Lower leg skin (tissue), 4 donors: ENCODE data around the gene COL4A1. TPM values are rescaled to one million over a fixed set of nuclear protein-coding genes. Genes with fewer than 3 reads are reported as not detected.

Source experiments
- DNase-seq, 2 donors: peaks; one replicate each; pipeline ENCODE4 v3.0.0-alpha.2; 2019; ENCODE audit warnings: low spot score in 2 of 2
- H3K4me3 ChIP-seq: fragments of 200-600 bp; sonication (generic); 2 replicates; pipeline ENCODE4 v1.5.1; 2017; ENCODE audit warnings: mild to moderate bottlenecking, low read depth; ENCODE audit not compliant: poor library complexity, severe bottlenecking
- POLR2A ChIP-seq, 2 donors: fragments of 450-650 bp; IDR thresholded peaks; one replicate each; pipeline ENCODE4 v1.6.1; 2016 to 2017; ENCODE audit warnings: antibody characterized with exemption in 2 of 2, mild to moderate bottlenecking in 1 of 2, moderate library complexity in 1 of 2
- WGBS, 2 donors: methylation state at CpG; one replicate each; pipeline ENCODE4 v1.1.5; 2018; 5-methylcytosine and 5-hydroxymethylcytosine counted together
- intact Hi-C: fragments of 100-400 bp; cut with DNase I; formaldehyde crosslinking; loops from one replicate; pipeline ENCODE4 v1.15.0; 2023; ENCODE audit warnings: low total_unique reads
- total RNA-seq, 4 donors: library from RNA; depleted of rRNA; stranded (reverse); fragments of >200 nt; gene quantifications; one replicate each; pipeline ENCODE4 v1.1.0, GENCODE V29; 2016
- TF ChIP-seq, protein P1 (sequence below), 3 donors: fragments of 450-650 bp; IDR thresholded peaks; one replicate each; pipeline ENCODE4 v1.5.1; 2016; ENCODE audit warnings: antibody characterized with exemption in 3 of 3, mild to moderate bottlenecking in 3 of 3, moderate library complexity in 2 of 3

Gene COL4A1
- total RNA-seq, 4 donors from 2014 or later: 41.0 to 105 (median 56.7) TPM

DNA sequence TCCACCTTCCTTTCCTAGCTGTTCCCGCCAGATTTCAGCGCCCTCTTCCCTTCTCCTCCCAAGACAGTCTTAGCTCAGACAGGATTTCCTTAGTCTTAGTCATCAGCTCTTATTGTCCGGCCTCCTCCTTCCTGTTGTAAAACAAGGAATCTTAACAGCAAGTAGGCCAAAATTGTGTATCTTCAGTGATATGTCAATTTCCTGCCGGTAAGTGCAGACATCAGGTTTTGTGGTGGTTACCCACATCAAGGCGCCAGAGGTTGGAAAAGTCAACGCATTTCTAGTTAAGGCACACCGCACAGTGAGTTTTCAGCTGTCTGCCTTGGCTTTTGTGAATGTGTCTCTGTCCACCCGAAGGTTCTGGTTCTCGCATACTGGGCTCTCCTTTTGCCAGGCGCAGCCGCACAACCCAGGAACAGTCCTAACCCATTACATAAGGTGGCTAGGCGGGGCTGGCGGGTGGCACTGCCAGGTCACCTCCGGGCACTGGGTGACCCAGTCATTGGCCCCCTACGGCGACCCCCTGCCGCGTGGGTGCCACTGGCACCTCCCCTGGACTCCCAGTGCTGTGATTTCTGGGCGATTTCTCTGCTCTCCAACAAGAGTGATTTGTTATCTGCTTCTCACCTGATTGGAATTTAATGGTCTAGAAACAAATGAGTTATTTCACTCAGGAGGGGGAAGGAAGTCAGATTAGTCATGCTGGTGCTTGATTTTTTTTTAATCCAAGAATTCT, 13.0 kb upstream of the COL4A1 start:
- intact Hi-C loops: no loop called here
- H3K4me3 ChIP-seq: no peak overlapping the region
- no peak for TF ChIP-seq POLR2A (IDR thresholded peaks at IDR 0.05)
- TF ChIP-seq, protein P1, sequence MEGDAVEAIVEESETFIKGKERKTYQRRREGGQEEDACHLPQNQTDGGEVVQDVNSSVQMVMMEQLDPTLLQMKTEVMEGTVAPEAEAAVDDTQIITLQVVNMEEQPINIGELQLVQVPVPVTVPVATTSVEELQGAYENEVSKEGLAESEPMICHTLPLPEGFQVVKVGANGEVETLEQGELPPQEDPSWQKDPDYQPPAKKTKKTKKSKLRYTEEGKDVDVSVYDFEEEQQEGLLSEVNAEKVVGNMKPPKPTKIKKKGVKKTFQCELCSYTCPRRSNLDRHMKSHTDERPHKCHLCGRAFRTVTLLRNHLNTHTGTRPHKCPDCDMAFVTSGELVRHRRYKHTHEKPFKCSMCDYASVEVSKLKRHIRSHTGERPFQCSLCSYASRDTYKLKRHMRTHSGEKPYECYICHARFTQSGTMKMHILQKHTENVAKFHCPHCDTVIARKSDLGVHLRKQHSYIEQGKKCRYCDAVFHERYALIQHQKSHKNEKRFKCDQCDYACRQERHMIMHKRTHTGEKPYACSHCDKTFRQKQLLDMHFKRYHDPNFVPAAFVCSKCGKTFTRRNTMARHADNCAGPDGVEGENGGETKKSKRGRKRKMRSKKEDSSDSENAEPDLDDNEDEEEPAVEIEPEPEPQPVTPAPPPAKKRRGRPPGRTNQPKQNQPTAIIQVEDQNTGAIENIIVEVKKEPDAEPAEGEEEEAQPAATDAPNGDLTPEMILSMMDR (IDR thresholded peaks at IDR 0.05): no peak
- 59 to 66% methylated on average over 19 of the region's 19 CpGs for WGBS, 2 donors
- DNase-seq: no peak

GRCh38 chr13:110319397-110319773, 12.4 kb upstream of the COL4A1 start:
- no peak for DNase-seq
- intact Hi-C loops: no loop called here
- WGBS, 2 donors: 72 to 89% methylated on average over 4 of the region's 4 CpGs
- TF ChIP-seq, protein P1 (IDR thresholded peaks at IDR 0.05): no peak
- no peak for TF ChIP-seq POLR2A (IDR thresholded peaks at IDR 0.05)
- H3K4me3 ChIP-seq: no peak overlapping the region

GRCh38 chr13:110318920-110319319, 12.0 kb upstream of the COL4A1 start:
- intact Hi-C loops: no loop called here
- TF ChIP-seq, protein P1 (IDR thresholded peaks at IDR 0.05): no peak
- TF ChIP-seq POLR2A (IDR thresholded peaks at IDR 0.05): no peak
- WGBS, 2 donors: 75 to 79% methylated on average over 7 of the region's 7 CpGs
- no peak overlapping the region for H3K4me3 ChIP-seq
- no peak for DNase-seq

GRCh38 chr13:110317496-110318195, 10.7 kb upstream of the COL4A1 start:
- 70 to 78% methylated on average over 13 of the region's 13 CpGs for WGBS, 2 donors
- intact Hi-C loops: no loop called here
- no peak for DNase-seq
- TF ChIP-seq, protein P1 (IDR thresholded peaks at IDR 0.05): no peak
- TF ChIP-seq POLR2A (IDR thresholded peaks at IDR 0.05): no peak
- H3K4me3 ChIP-seq: no peak overlapping the region

- intact Hi-C loops: no loop called here
Observed at GRCh38 chr13:110317093-110317492, 10.1 kb upstream of the COL4A1 start.

More at GRCh38 chr13:110317093-110317492, 10.1 kb upstream of the COL4A1 start:
- H3K4me3 ChIP-seq: no peak overlapping the region
- no peak for TF ChIP-seq POLR2A (IDR thresholded peaks at IDR 0.05)
- TF ChIP-seq, protein P1 (IDR thresholded peaks at IDR 0.05): no peak
- DNase-seq: peak in 1 of 2 donors; percentile 9
- WGBS, 2 donors: 76 to 77% methylated on average over 5 of the region's 5 CpGs
